Endodermal cell (in vitro differentiated cells): ENCODE data around the gene TRIM51G. TPM values are rescaled to one million over a fixed set of nuclear protein-coding genes. Genes with fewer than 3 reads are reported as not detected.
"Not testable (repeated sequence)": the region's sequence is repeated elsewhere in the genome, so short reads cannot be mapped to it uniquely, and the experiment has no call there.

Source experiments
- DNase-seq: peaks from one replicate; pipeline ENCODE4 v3.0.0-alpha.2; 2017
- H3K27ac ChIP-seq: 2 replicates; pipeline ENCODE4 v1.5.1; 2013; ENCODE audit warnings: mild to moderate bottlenecking, low read depth, low read length, moderate library complexity
- H3K27me3 ChIP-seq: 2 replicates; pipeline ENCODE4 v1.6.1; 2013; ENCODE audit warnings: mild to moderate bottlenecking, low read length, moderate library complexity; ENCODE audit not compliant: insufficient read depth, control insufficient read depth, poor library complexity, severe bottlenecking
- H3K36me3 ChIP-seq: 2 replicates; pipeline ENCODE4 v1.7.0; 2013; ENCODE audit warnings: mild to moderate bottlenecking, low read length, moderate library complexity; ENCODE audit not compliant: control insufficient read depth, insufficient read depth
- H3K4me1 ChIP-seq: one replicate; pipeline ENCODE4 v1.7.0; 2013; ENCODE audit warnings: low read length; ENCODE audit not compliant: control insufficient read depth, insufficient read depth
- H3K4me3 ChIP-seq: 2 replicates; pipeline ENCODE4 v1.5.1; 2013; ENCODE audit warnings: mild to moderate bottlenecking, low read length, moderate library complexity
- H3K9ac ChIP-seq: 2 replicates; pipeline ENCODE4 v1.6.1; 2013; ENCODE audit warnings: mild to moderate bottlenecking, low read length, moderate library complexity; ENCODE audit not compliant: poor library complexity, severe bottlenecking; ENCODE audit errors: extremely low read depth
- H3K9me3 ChIP-seq: 2 replicates; pipeline ENCODE4 v1.6.1; 2013; ENCODE audit warnings: mild to moderate bottlenecking, low read length, moderate library complexity; ENCODE audit not compliant: control insufficient read depth
- H3K27ac Mint-ChIP-seq: 2 replicates; pipeline ENCODE4 v1.8.0; 2020; ENCODE audit warnings: mixed read lengths
- H3K27me3 Mint-ChIP-seq: 2 replicates; pipeline ENCODE4 v1.8.0; 2021; ENCODE audit warnings: mild to moderate bottlenecking, mixed read lengths; ENCODE audit not compliant: insufficient read depth
- H3K36me3 Mint-ChIP-seq: 2 replicates; pipeline ENCODE4 v1.8.0; 2020; ENCODE audit warnings: low read depth, mixed read lengths
- H3K4me1 Mint-ChIP-seq: 2 replicates; pipeline ENCODE4 v1.8.0; 2020; ENCODE audit warnings: mixed read lengths
- H3K4me3 Mint-ChIP-seq: 2 replicates; pipeline ENCODE4 v1.8.0; 2020; ENCODE audit warnings: mild to moderate bottlenecking, moderate library complexity, mixed read lengths
- H3K9me3 Mint-ChIP-seq: 2 replicates; pipeline ENCODE4 v1.8.0; 2020; ENCODE audit warnings: mild to moderate bottlenecking, mixed read lengths
- WGBS, 2 experiments: methylation state at CpG; one replicate each; pipeline versions ENCODE4 v1.1.5 to v1.1.7; 2013; ENCODE audit warnings: missing lambda C conversion rate in 2 of 2, mixed read lengths in 1 of 2; ENCODE audit not compliant: insufficient coverage in 1 of 2, insufficient read length in 1 of 2; 5-methylcytosine and 5-hydroxymethylcytosine counted together
- long read RNA-seq, 4 experiments: library from polyadenylated mRNA in 2 of 4; library from RNA in 1 of 4; library from capped mRNA in 1 of 4; stranded (forward) in 3 of 4; unstranded in 1 of 4; transcript quantifications; one replicate each; pipeline ENCODE4 v2.0.0, GENCODE V29; 2020 to 2021; ENCODE audit warnings: inconsistent platforms in 1 of 4
- polyA plus RNA-seq, 2 experiments: library from polyadenylated mRNA; stranded (reverse); fragments of 50-300 nt; gene quantifications; one replicate each; pipeline ENCODE4 v1.2.3, GENCODE V29; 2013
- total RNA-seq, 2 donors: library from RNA; stranded (reverse); fragmentation: NEBNext Ultra II Directional in 1 of 2; extraction: Animal tissue kit (Norgen Biotek cat#: 25700) in 1 of 2; gene quantifications; 2 replicates in 1 of 2; 3 replicates in 1 of 2; pipeline ENCODE4 v1.2.1, GENCODE V29; 2021

Gene TRIM51G
- total RNA-seq: not detected
- polyA plus RNA-seq (2013, experiment 1 of 2): not detected
- not detected for polyA plus RNA-seq (2013, experiment 2 of 2)
- long read RNA-seq, experiment 1: 0 reads
- long read RNA-seq, experiment 2: 0 reads
- long read RNA-seq, experiment 3: 0 reads
- long read RNA-seq, experiment 4: 0 reads

DNA sequence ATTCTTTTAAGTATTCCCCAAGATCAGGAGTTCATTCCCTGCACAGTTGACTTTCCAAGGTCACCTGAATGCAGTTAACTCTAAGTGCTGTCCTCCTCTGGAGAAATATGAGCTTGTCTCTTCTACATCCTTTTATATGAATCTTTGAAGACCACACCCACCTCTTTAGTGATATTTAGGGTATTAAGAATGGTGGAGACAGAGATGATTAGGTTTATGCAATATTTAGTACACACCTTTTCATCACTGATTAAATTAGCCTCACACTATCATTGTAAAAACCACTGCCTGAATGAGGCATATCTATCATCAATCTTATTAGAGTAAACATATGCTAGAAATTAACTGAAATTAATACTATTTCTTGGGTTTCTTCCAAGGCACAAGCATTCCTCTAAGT, at the start of gene TRIM51G:
TRIM51G (minus strand) TSS at position 101 of the 400 bp plus-strand sequence. CDS start 2,190 bp downstream, outside the sequence.
- not testable (repeated sequence) for H3K27me3 ChIP-seq, H3K27me3 Mint-ChIP-seq, H3K4me1 ChIP-seq, H3K27ac ChIP-seq, H3K36me3 ChIP-seq, H3K36me3 Mint-ChIP-seq, H3K9ac ChIP-seq, H3K4me3 ChIP-seq, H3K4me1 Mint-ChIP-seq, H3K27ac Mint-ChIP-seq, DNase-seq, H3K4me3 Mint-ChIP-seq
- peaks cover 12% of the 10 kb centered on the region for H3K9me3 ChIP-seq
- H3K9me3 Mint-ChIP-seq: peaks cover 67% of the 10 kb centered on the region

- not testable (repeated sequence) for H3K27me3 ChIP-seq, DNase-seq, H3K27me3 Mint-ChIP-seq, H3K4me1 Mint-ChIP-seq, H3K9ac ChIP-seq, H3K36me3 ChIP-seq, H3K27ac Mint-ChIP-seq, H3K4me1 ChIP-seq, H3K36me3 Mint-ChIP-seq, H3K4me3 ChIP-seq, H3K27ac ChIP-seq, H3K4me3 Mint-ChIP-seq
- peaks cover 15% of the 10 kb centered on the region for H3K9me3 ChIP-seq
- no CpG with 5 or more reads among the region's 2 CpGs for WGBS, 2 experiments
- peaks cover 61% of the 10 kb centered on the region for H3K9me3 Mint-ChIP-seq
These were observed 44.8 kb upstream of the TRIM51G start, which contains the start of gene TRIM49B for GRCh38 chr11:49028523-49028922. TSS of gene TRIM49B (plus strand) at chr11:49028823. CDS start at chr11:49031600, 2,777 bp downstream.

DNA sequence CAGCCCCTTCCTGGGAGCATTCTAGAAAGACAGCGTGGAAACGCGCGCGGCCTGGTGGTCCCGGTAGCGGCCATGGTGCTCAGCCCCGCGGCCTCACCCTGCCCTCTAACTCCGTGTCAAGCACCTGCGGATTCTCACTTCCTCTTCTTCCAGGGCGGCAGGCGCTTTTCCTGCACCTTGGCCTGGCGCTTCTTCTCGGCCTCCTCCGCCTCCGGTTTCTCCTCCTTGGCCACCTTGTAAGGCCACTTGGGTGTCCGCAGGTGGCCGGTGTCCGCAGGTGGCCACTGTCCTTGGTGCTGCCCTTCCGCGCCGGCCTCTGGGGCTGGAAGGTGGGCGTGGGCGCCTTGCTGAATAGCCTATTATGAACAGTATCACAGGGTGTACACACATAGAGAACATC, 15.1 kb downstream of the TRIM51G start:
- not testable (repeated sequence) for DNase-seq, H3K9ac ChIP-seq, H3K4me3 ChIP-seq, H3K36me3 Mint-ChIP-seq, H3K27me3 ChIP-seq, H3K9me3 ChIP-seq, H3K27ac ChIP-seq, H3K4me1 ChIP-seq, H3K27ac Mint-ChIP-seq, H3K4me1 Mint-ChIP-seq, H3K36me3 ChIP-seq, H3K27me3 Mint-ChIP-seq, H3K4me3 Mint-ChIP-seq
- H3K9me3 Mint-ChIP-seq: peaks cover 70% of the 10 kb centered on the region
- WGBS, 2 experiments: 95 to 97% methylated on average over 7 to 25 of the region's 25 CpGs

DNA sequence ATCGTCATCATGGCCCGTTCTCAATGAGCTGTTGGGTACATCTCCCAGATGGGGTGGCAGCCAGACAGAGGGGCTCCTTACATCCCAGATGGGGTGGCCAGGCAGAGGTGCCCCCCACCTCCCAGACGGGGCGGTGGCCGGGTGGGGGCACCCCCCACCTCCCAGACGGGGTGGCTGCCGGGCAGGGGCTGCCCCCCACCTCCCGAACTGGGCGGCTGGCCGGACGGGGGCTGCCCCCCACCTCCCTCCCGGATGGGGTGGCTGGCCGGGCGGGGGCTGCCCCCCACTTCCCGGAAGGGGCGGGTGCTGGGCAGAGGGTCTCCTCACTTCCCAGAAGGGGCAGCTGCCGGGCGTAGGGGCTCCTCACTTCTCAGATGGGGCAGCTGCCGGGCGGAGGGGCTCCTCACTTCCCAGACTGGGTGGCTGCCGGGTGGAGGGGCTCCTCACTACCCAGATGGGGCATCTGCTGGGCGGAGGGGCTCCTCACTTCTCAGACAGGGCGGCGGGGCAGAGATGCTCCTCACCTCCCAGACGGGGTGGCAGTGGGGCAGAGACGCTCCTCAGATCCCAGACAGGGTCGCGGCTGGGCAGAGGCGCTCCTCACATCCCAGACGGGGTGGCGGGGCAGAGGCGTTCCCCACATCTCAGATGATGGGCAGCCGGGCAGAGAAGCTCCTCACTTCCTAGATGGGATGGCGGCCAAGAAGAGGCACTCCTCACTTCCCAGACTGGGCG, 28.2 kb downstream of the TRIM51G start:
- not testable (repeated sequence) for H3K4me1 Mint-ChIP-seq, H3K27ac ChIP-seq, H3K27me3 ChIP-seq, DNase-seq, H3K4me3 Mint-ChIP-seq, H3K27ac Mint-ChIP-seq, H3K4me3 ChIP-seq, H3K4me1 ChIP-seq, H3K36me3 ChIP-seq, H3K36me3 Mint-ChIP-seq, H3K27me3 Mint-ChIP-seq, H3K9ac ChIP-seq
- 74 to 81% methylated on average over 10 to 29 of the region's 35 CpGs for WGBS, 2 experiments
- peaks cover 68% of the 10 kb centered on the region for H3K9me3 Mint-ChIP-seq
- peaks cover 37% of the 10 kb centered on the region for H3K9me3 ChIP-seq

DNA sequence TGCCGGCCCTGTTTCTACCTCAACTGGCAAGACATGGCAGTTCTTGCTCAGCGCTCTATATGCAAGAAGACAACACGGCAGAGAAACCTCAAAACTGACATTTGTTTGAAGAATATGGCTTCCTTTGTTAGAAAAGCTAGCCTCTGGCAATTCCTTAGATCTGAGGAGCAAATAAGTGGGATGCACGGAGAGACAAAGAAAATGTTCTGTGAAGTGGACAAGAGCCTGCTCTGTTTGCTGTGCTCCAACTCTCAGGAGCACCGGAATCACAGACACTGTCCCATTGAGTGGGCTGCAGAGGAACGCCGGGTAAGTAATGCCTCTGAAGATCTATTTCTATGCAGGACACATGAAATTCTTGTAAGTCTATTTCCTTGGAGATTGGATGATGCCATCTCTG, 37.9 kb downstream of the TRIM51G start:
- not testable (repeated sequence) for H3K4me1 Mint-ChIP-seq, H3K27me3 ChIP-seq, H3K27me3 Mint-ChIP-seq, H3K27ac Mint-ChIP-seq, DNase-seq, H3K4me3 Mint-ChIP-seq, H3K4me1 ChIP-seq, H3K4me3 ChIP-seq, H3K36me3 Mint-ChIP-seq, H3K9ac ChIP-seq, H3K27ac ChIP-seq, H3K36me3 ChIP-seq
- WGBS, 2 experiments: 70 to 78% methylated on average over 5 to 7 of the region's 7 CpGs
- peaks cover 69% of the 10 kb centered on the region for H3K9me3 Mint-ChIP-seq
- H3K9me3 ChIP-seq: peaks cover 15% of the 10 kb centered on the region

Other genes starting within 250 kb of the TRIM51G start
- not detected for gene TRIM49B, start 44.9 kb upstream of the TRIM51G start, total RNA-seq
- not detected for gene TRIM64C, start 75.2 kb upstream of the TRIM51G start, total RNA-seq
- 1 to 10 TPM in 1 of 2 donors, under 1 TPM in 1; 0.35 to 1.6 TPM for gene FOLH1, start 224.7 kb upstream of the TRIM51G start, total RNA-seq